GM10847 (cell line): ENCODE data around the gene ETDC.

Experiments used
- POLR2A ChIP-seq: IDR thresholded peaks from 2 replicates; pipeline ENCODE4 v1.6.1; 2011; ENCODE audit not compliant: insufficient read length; ENCODE audit errors: extremely low read depth

Gene ETDC

GRCh38 chrX:135309430-135309923 lies at the start of gene ETDC:
TSS of gene ETDC (plus strand) at chrX:135309480. CDS start at chrX:135309480, 0 bp downstream.
- TF ChIP-seq POLR2A = no peak

- TF ChIP-seq POLR2A = no peak
Observed at GRCh38 chrX:135264206-135264605, 45.1 kb upstream of the ETDC start.

GRCh38 chrX:135273162-135273561 lies 36.1 kb upstream of the ETDC start:
- no peak for TF ChIP-seq POLR2A

- TF ChIP-seq POLR2A = no peak
Observed at GRCh38 chrX:135275973-135276372, 33.3 kb upstream of the ETDC start.

GRCh38 chrX:135287266-135287823 lies 21.9 kb upstream of the ETDC start:
- TF ChIP-seq POLR2A = no peak

- no peak for TF ChIP-seq POLR2A
Observed at GRCh38 chrX:135295238-135295943, 13.9 kb upstream of the ETDC start.

GRCh38 chrX:135295944-135296305 lies 13.4 kb upstream of the ETDC start:
- TF ChIP-seq POLR2A = no peak

- TF ChIP-seq POLR2A = no peak
Observed at GRCh38 chrX:135302269-135302873, 6.9 kb upstream of the ETDC start.

- no peak for TF ChIP-seq POLR2A
Observed at GRCh38 chrX:135304741-135305140, 4.5 kb upstream of the ETDC start.

- no peak for TF ChIP-seq POLR2A
Observed at GRCh38 chrX:135307171-135307570, 2.1 kb upstream of the ETDC start.

GRCh38 chrX:135308345-135308855 lies 880 bp upstream of the ETDC start:
- TF ChIP-seq POLR2A = no peak

GRCh38 chrX:135315864-135316263 lies 6.6 kb downstream of the ETDC start:
- no peak for TF ChIP-seq POLR2A

GRCh38 chrX:135324463-135324862 lies 15.2 kb downstream of the ETDC start:
- no peak for TF ChIP-seq POLR2A

- no peak for TF ChIP-seq POLR2A
Observed at GRCh38 chrX:135327299-135327698, 18.0 kb downstream of the ETDC start.

- TF ChIP-seq POLR2A = no peak
Observed at GRCh38 chrX:135328421-135329005, 19.2 kb downstream of the ETDC start.

GRCh38 chrX:135330706-135331105 lies 21.4 kb downstream of the ETDC start:
- TF ChIP-seq POLR2A = no peak

- TF ChIP-seq POLR2A = no peak
Observed at GRCh38 chrX:135331525-135331924, 22.2 kb downstream of the ETDC start.

GRCh38 chrX:135340831-135341230 lies 31.6 kb downstream of the ETDC start:
- no peak for TF ChIP-seq POLR2A
